HG02884 (cell line): ENCODE measurements around the gene TMCC3.
"Not testable (repeated sequence)": the region's sequence is repeated elsewhere in the genome, so short reads cannot be mapped to it uniquely, and the experiment has no call there.

Experiments used
- ATAC-seq: cut with Tn5 transposase; IDR thresholded peaks from one replicate; pipeline ENCODE4 v1.9.1; 2021; ENCODE audit warnings: mild to moderate bottlenecking, moderate library complexity; ENCODE audit not compliant: unreplicated experiment

TMCC3 gene

DNA sequence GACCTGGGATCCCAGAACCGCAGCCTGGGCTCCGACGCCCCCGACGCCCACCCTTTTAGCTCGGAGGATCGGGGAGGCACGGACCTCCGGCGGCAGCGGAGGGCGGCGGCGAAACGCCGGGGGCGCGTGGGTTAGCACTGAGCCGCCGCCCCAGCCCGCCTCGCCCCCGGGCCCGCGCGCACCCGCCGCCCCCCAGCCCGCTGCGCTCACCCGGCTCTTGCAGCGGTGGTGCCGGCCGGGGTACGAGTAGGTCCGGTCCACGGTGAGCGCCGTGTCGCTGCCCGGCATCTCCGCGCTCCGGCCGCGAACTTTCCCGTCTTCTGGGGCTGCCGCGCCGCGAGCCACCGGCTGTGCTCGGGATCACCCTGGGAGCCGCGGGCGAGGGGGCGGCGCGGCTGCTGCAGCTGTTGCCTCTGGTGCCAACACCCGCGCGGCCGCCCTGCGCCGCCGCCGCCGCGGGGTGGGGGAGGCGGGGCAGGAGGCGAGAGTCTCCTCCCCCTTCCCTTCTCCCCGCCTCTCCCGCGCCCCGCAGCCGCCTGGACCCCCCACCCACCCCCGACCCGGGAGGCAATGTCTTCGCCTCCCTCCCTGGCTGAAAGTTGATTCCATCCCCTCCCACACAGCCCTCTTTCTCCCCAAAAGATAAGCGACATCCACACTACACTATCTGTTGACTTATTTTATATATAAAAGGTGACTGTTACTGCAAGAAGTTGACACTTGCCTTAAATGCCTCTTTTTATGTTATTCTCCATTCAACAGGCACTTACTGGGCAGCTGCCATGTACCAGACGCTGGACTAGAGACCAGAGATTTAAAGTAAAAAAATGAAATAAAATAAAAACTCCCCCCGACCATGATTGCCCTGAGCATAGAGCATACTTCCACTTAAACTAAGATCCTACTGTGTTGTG lies at the start of gene TMCC3:
TMCC3 (minus strand) TSS at position 415 of the 914 bp plus-strand sequence; CDS start at position 288, 127 bp downstream.
- peak; percentile 60 for ATAC-seq

DNA sequence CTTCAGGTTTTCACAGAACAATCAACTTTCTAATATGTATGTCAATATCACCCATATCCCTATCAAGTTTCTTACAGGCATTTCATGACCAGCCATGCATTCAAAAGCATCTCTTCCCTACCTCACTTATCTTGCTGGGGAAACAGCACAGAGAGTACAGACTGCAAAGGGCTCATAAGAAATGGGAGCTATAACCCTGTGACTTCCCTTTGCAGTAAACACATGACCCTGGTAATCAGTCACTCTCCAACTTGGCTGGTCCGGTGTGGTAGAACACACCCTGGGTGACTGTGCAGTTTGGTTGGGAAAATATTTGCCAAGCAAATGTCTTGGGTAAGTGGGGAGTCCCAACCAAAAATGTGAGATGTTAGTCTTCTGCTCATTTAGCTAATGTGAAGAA lies 49.4 kb upstream of the TMCC3 start:
- ATAC-seq: no peak

GRCh38 chr12:94698578-94698977 lies 48.2 kb upstream of the TMCC3 start:
- ATAC-seq: no peak

DNA sequence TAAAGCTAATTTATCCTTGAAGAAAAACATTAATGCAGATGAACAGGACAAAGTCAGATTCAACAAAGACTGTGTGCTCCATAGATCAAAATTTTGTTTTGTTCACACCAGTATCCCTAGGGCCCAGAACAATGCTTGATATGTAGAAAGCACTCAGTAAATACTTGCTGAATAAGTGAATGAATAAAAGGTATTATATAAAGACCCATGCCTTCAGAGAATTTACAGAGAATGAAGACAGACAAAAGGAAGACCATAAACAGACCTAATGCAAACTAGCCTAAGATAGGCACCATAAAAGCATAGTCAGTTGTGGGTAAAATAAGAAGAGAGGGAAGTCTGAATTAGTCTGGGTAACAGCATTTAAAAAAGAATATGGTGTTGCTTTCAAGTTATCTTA lies 47.3 kb upstream of the TMCC3 start:
- ATAC-seq: no peak

DNA sequence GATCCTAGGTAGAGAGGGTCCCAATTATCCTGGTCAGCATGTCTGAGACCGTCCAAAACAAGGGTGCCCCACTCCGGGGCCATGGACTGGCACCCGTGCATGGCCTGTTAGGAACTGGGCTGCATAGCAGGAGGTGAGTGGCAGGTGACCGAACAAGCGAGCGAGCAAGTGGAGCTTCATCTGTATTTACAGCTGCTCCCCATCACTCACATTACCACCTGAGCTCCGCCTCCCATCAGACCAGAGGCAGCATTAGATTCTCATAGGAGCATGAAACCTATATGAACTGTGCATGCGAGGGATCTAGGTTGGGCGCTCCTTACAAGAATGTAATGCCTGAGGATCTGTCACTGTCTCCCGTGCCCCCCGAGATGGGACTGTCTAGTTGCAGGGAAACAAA lies 44.4 kb upstream of the TMCC3 start:
- no peak for ATAC-seq

DNA sequence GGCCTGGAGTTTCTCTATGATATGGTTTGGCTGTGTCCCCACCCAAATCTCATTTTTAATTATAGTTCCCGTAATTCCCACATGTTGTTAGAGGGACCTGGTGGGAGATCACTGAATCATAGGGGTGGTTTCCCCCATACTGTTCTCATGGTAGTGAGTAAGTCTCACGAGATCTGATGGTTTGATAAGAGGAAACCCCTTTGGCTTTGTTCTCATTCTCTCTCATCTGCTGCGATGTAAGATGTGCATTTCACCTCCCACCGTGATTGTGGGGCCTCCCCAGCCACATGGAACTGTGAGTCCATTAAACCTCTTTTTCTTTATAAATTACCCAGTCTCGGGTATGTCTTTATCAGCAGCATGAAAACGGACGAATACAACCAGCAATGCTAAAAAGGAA lies 42.5 kb upstream of the TMCC3 start:
- not testable (repeated sequence) for ATAC-seq

- no peak for ATAC-seq
These were observed 39.9 kb upstream of the TMCC3 start for GRCh38 chr12:94690198-94690771.

GRCh38 chr12:94689646-94690036 lies 39.3 kb upstream of the TMCC3 start:
- no peak for ATAC-seq

DNA sequence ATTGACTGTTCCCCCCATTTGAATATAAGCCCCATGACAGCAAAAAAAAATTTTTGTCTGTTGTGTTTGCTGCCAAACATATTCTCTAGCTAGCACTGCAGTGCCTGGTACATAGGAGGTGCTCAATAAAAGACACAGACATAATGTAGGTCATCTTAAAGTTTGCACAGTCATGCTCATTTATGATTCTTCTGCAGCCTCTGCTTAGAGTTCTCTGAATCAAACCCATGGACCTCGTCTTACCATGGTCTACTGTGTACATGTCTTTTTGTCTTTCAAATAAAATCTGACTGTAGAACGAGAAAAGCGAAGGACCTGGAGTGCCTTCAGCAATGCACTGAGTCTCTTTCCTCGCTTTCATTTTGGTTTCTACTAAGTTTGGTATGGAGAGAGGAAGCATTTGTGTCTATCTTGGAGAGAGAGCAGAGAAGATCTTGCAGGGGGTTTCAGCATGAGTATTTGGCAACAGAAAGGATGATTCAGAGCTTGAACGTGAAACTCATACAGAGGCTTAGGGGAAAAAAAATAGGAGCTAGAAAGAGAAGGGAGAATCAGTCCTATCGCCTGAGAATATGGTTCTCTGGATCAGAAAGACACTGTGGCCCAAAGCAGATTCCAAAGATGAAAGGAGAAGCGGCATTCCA lies 38.8 kb upstream of the TMCC3 start:
- ATAC-seq: no peak

GRCh38 chr12:94687891-94688290 lies 37.5 kb upstream of the TMCC3 start:
- no peak for ATAC-seq

DNA sequence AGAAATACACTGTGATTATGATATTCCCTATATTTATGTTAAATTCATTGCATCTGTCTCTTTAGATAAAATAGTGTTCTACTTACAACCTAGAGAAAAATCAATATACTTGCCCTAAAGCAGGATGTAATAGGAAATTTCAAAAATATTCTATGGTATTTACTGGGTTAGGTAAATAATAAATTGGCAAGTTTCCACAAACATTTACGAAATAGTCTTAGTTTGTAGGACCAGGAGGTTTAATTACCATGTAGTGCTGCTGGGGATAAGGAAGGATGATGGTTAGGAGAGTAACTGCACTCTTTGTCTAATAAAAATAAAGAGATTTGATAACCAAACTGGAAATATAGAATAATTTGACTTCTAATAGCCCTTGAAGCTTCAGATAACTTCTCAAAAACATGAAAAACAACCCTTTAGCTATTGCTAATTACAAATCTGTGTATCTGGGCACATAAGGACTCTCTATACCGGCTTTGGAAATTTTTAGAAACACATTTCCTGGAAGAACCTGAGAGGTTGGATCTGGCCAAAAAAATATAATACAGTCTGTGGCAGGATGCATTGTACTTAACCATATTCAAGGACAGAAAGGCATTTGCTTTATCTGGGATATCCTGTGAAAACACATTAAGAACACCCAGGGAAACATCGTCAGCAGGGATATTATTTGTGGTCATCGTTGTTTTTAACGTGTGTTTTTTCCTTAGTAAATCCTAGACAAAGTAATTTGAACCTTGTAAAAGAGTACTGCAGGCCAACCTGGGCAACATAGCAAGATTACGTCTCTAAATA lies 36.7 kb upstream of the TMCC3 start:
- no peak for ATAC-seq

DNA sequence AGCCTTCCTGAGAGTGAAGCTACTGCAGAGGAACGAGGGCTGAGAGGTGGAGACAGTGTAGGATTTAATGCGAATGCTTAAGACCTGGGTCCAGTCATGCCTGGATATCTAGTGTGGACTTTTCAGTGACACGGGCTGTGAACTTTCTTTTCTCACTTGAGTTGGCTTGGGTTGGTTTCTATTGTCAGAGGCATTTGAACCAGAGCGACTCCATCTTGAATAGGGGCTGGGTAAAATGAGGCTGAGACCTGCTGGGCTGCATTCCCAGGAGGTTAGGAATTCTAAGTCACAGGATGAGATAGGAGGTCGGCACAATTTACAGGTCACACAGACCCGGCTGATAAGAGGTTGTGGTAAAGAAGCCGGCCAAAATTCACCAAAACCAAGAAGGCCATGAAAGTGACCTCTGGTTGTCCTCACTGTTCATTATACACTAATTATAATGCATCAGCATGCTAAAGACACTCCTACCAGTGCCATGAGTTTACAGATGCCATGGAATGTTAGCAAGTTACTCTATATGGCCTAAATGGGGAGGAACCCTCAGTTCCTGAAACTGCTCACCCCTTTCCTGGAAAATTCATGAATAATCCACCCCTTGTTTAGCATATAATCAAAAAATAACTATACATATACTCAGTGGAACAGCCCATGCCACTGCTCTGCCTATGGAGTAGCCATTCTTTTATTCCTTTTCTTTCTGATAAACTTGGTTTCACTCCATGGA lies 34.2 kb upstream of the TMCC3 start:
- no peak for ATAC-seq

- no peak for ATAC-seq
These were observed 29.3 kb upstream of the TMCC3 start for GRCh38 chr12:94679554-94680195.

GRCh38 chr12:94678849-94679248 lies 28.5 kb upstream of the TMCC3 start:
- no peak for ATAC-seq

DNA sequence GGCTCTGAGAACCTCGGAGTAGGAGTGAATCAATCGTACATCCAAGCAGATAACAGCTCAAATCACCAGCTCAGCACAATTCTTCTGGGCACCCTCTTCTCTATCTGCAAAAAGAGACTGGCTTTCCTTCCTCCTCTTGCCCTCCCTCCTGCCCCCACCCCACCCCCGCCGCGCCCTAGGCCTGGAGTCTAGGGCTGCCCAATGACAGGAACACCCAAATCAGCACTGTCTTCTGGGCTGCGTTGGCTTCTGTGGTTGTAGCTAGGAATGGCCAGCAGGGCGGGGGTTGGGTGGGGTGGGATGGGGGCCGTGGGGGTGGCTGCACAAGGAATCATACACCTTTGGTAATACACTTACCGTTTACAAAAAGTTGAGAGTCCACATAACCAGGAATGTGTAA lies 28.0 kb upstream of the TMCC3 start:
- ATAC-seq: no peak

DNA sequence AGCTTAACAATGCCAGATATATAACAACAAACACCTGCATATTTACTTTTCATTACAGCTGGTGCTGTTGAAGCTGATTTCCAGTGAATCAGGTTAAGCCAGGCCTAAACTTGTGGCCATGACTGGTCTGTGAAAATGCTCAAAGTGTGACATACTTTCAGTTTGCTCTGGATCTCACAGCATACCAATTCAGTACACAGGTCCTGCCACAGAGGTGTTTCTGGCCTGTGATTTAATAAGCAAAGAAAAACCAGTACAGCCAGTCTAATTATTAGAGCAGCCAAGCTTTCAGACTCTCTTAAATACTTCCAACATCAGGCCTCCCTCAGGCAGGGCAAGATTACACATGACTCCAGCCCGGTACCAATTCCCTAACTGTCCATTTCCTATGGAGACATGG lies 27.4 kb upstream of the TMCC3 start:
- peak; percentile 39 for ATAC-seq

DNA sequence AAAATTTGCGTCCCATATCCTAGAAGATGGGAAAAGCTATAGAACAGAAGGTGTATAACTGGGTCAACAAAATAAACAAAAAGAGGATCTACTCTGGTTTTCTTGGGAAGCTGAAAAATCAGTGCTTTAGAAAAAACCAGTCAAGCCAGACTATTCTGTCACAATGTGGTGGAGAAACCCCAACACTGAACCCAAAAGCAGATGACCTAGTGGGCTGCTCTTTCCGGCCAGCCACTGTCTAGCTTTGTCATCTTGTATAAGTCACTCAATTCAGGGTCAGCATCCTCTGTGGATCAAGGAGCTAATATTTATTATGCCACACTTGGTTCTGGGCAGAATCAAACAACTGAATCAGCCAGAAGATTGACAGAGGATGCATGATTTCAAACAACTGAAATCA lies 26.6 kb upstream of the TMCC3 start:
- no peak for ATAC-seq

- ATAC-seq: peak; percentile 78
These were observed 25.8 kb upstream of the TMCC3 start for GRCh38 chr12:94676031-94676641.

DNA sequence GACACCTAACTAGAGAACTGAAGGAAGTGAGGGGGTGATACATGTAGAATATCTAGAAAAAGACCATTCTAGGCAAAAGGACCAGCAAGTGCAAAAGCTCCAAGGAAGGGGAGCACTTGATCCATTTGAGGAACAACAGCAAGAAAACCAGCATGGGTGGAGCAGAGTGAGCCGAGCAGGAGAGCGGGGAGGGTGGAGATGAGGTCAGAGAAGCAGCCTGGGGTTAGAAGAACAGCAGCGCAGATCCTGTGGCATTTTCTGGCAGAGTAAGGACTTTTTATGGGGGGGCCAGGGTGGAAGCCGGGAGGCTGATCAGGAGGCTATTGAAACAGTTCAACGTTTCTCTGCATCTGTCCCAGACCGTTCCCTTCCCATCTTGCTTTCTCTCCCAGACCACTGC lies 24.5 kb upstream of the TMCC3 start:
- no peak for ATAC-seq

DNA sequence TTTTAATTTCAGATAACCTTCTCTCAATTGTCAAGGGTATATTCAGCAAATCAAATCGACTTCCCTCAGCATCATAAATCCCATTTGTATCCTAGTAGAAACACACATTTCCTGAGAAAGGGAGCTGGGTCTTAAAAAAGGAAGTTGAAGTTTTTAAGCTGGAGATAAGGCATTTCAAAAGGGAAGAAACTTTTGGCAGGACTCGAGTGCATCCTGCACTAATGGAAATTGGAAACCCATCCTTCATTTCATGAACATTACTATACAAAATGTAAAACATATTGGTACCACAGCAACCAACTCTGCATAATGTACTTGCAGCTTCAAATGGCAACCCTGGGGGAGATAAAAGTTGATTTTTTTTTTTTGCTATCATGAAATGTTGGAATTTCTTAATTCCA lies 23.7 kb upstream of the TMCC3 start:
- no peak for ATAC-seq
